ENCODE data around the gene GPR137. TPM values are rescaled to one million over a fixed set of nuclear protein-coding genes. Genes with fewer than 3 reads are reported as not detected.

GPR137 gene
- total and polyA plus RNA-seq, 4 donors, result 6.7 to 22.2 (median 9.0) TPM

GRCh38 chr11:64304316-64305072, 18.8 kb downstream of the GPR137 start (continued):
- TF ChIP-seq MAX (IDR thresholded peaks at IDR 0.05), result peak; percentile 40
- no peak for TF ChIP-seq HNF4A (conservative IDR thresholded peaks at IDR 0.05)
- peak; percentile 26 to 52 for TF ChIP-seq RXRA (IDR thresholded peaks at IDR 0.05)

DNA sequence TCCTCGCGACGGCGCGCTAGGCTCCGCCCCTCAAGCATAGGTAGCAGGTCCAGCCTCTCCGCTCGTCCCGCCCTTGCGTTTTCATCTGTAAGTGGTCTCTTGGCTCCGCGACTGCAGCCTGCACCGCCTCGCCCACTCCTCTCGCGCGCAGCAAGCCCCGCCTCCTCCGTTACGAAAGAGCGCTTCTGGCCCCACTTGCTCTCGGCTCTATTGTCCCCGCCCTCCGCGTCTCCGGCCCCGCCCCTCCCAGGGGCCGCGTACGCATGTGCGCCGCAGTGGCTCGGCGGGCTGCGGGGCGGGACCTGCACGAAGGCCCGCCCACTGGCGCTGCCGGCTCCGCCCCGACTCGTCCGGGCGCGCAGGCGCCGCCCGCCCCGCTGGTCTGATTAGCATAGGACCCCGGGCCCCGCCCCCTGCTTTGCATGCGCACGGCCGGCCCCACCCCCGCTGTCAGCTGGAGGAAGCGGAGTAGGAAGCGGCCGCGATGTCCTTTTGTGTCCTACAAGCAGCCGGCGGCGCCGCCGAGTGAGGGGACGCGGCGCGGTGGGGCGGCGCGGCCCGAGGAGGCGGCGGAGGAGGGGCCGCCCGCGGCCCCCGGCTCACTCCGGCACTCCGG, 19.5 kb downstream of the GPR137 start, which contains the start of gene ESRRA:
ESRRA (plus strand) TSS at position 450 of the 616 bp plus-strand sequence. CDS start 1,656 bp downstream, outside the sequence.
- Histone ChIP-seq H3K4me3 (ENCODE audit: low read depth in 1 of 3, low read length in 3 of 3) (peak within 1 kb of the TSS; percentile 76 to 90 (median 85)), H3K9ac (ENCODE audit: low read depth in 1 of 2, low read length in 2 of 2) (peak within 1 kb of the TSS; percentile 84 to 87), H3K4me1 (ENCODE audit: control insufficient read depth in 4 of 4, insufficient read depth in 4 of 4, low read length in 3 of 4) (peaks cover 4 to 49% (median 37%) of the 10 kb centered on the region in 4 donors), H3K27me3 (ENCODE audit: control insufficient read depth in 4 of 4, insufficient read depth in 4 of 4, low read length in 3 of 4) (no peaks in the 10 kb centered on the region), H3K36me3 (ENCODE audit: control insufficient read depth in 4 of 4, insufficient read depth in 3 of 4, low read depth in 1 of 4, low read length in 3 of 4) (no peaks in the 10 kb centered on the region), H3K27ac (ENCODE audit: low read depth in 1 of 2, low read length in 2 of 2) (peak within 1 kb of the TSS; percentile 94 to 98), H3K9me3 (ENCODE audit: control insufficient read depth in 4 of 4, low read length in 3 of 4) (no peaks in the 10 kb centered on the region)
- TF ChIP-seq NR2F2 (IDR thresholded peaks at IDR 0.05) (no peak), ZBTB33 (IDR thresholded peaks at IDR 0.05) (no peak), TAF1 (conservative IDR thresholded peaks at IDR 0.05) (no peak), FOXA1 (IDR thresholded peaks at IDR 0.05) (peak; percentile 12), GABPA (IDR thresholded peaks at IDR 0.05 in 1 of 2, conservative IDR thresholded peaks at IDR 0.05 in 1 of 2) (peak in 1 of 2 donors; percentile 26), MAX (IDR thresholded peaks at IDR 0.05) (no peak), HNF4G (IDR thresholded peaks at IDR 0.05) (no peak), SP1 (IDR thresholded peaks at IDR 0.05) (peak; percentile 81), JUND (IDR thresholded peaks at IDR 0.05) (no peak), ATF3 (IDR thresholded peaks at IDR 0.05) (no peak), HNF4A (conservative IDR thresholded peaks at IDR 0.05) (no peak), REST (IDR thresholded peaks at IDR 0.05) (peak; percentile 62), RAD21 (IDR thresholded peaks at IDR 0.05) (no peak), EGR1 (IDR thresholded peaks at IDR 0.05; ENCODE audit: low read depth in 2 of 2) (peak; percentile 28 to 47), YY1 (IDR thresholded peaks at IDR 0.05) (peak; percentile 60), RXRA (IDR thresholded peaks at IDR 0.05) (peak; percentile 47 to 56), FOXA2 (IDR thresholded peaks at IDR 0.05) (no peak)
- TF ChIP-seq, protein P1, sequence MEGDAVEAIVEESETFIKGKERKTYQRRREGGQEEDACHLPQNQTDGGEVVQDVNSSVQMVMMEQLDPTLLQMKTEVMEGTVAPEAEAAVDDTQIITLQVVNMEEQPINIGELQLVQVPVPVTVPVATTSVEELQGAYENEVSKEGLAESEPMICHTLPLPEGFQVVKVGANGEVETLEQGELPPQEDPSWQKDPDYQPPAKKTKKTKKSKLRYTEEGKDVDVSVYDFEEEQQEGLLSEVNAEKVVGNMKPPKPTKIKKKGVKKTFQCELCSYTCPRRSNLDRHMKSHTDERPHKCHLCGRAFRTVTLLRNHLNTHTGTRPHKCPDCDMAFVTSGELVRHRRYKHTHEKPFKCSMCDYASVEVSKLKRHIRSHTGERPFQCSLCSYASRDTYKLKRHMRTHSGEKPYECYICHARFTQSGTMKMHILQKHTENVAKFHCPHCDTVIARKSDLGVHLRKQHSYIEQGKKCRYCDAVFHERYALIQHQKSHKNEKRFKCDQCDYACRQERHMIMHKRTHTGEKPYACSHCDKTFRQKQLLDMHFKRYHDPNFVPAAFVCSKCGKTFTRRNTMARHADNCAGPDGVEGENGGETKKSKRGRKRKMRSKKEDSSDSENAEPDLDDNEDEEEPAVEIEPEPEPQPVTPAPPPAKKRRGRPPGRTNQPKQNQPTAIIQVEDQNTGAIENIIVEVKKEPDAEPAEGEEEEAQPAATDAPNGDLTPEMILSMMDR (IDR thresholded peaks at IDR 0.05; ENCODE audit: low read depth, low read length, missing input control), result no peak
- WGBS, result under 1% methylated on average over 81 of the region's 81 CpGs
- DNase-seq (ENCODE audit: low spot score), result peak; percentile 99
